Neural progenitor cell (in vitro differentiated cells): ENCODE results near the gene KLC1. TPM values are rescaled to one million over a fixed set of nuclear protein-coding genes. Genes with fewer than 3 reads are reported as not detected.

Experiments used
- DNase-seq: peaks from one replicate; pipeline ENCODE4 v3.0.0-alpha.2; 2016; ENCODE audit warnings: low spot score
- H2AFZ ChIP-seq: fragments of 200-600 bp; sonication (generic); replicated peaks from 2 replicates; pipeline ENCODE4 v1.6.1; 2016; ENCODE audit warnings: antibody characterized with exemption
- H3F3A ChIP-seq: fragments of 200-600 bp; sonication (generic); 2 replicates; pipeline ENCODE4 v1.6.1; 2016; ENCODE audit warnings: antibody characterized with exemption, low read depth
- H3K27ac ChIP-seq: fragments of 200-600 bp; sonication (generic); 2 replicates; pipeline ENCODE4 v1.5.1; 2016; ENCODE audit warnings: mild to moderate bottlenecking
- H3K27me3 ChIP-seq: fragments of 200-600 bp; sonication (generic); 2 replicates; pipeline ENCODE4 v1.6.1; 2016; ENCODE audit warnings: mild to moderate bottlenecking, moderate library complexity
- H3K36me3 ChIP-seq: fragments of 200-600 bp; sonication (generic); 2 replicates; pipeline ENCODE4 v1.5.1; 2016
- H3K4me1 ChIP-seq: fragments of 200-600 bp; sonication (generic); 2 replicates; pipeline ENCODE4 v1.6.1; 2016; ENCODE audit warnings: mixed run types
- H3K4me2 ChIP-seq: fragments of 200-600 bp; sonication (generic); 2 replicates; pipeline ENCODE4 v1.6.1; 2016
- H3K4me3 ChIP-seq: fragments of 200-600 bp; sonication (generic); 2 replicates; pipeline ENCODE4 v1.5.1; 2016
- H3K79me2 ChIP-seq: fragments of 200-600 bp; sonication (generic); 2 replicates; pipeline ENCODE4 v1.6.1; 2016; ENCODE audit warnings: low read depth
- H3K9ac ChIP-seq: fragments of 200-600 bp; sonication (generic); 2 replicates; pipeline ENCODE4 v1.6.1; 2016
- H3K9me3 ChIP-seq: fragments of 200-600 bp; sonication (generic); 2 replicates; pipeline ENCODE4 v1.5.1; 2016; ENCODE audit warnings: low read depth
- H4K20me1 ChIP-seq: fragments of 200-600 bp; sonication (generic); 2 replicates; pipeline ENCODE4 v1.6.1; 2016; ENCODE audit warnings: low read depth
- H3K27ac Mint-ChIP-seq: 3 replicates; pipeline ENCODE4 v1.8.0; 2021; ENCODE audit warnings: mixed read lengths
- H3K27me3 Mint-ChIP-seq: 2 replicates; pipeline ENCODE4 v1.8.0; 2022; ENCODE audit warnings: low read depth, mild to moderate bottlenecking, inconsistent platforms, moderate library complexity, mixed read lengths; ENCODE audit not compliant: insufficient read depth
- H3K36me3 Mint-ChIP-seq: 3 replicates; pipeline ENCODE4 v1.8.0; 2021; ENCODE audit warnings: mixed read lengths
- H3K4me1 Mint-ChIP-seq: 3 replicates; pipeline ENCODE4 v1.8.0; 2021; ENCODE audit warnings: mixed read lengths
- H3K4me3 Mint-ChIP-seq: 3 replicates; pipeline ENCODE4 v1.8.0; 2021; ENCODE audit warnings: mild to moderate bottlenecking, moderate library complexity, mixed read lengths
- H3K9me3 Mint-ChIP-seq: 3 replicates; pipeline ENCODE4 v1.8.0; 2020; ENCODE audit warnings: mixed read lengths
- CTCF ChIP-seq: fragments of 200-600 bp; sonication (generic); IDR thresholded peaks from 2 replicates; pipeline ENCODE4 v1.5.1; 2017; ENCODE audit warnings: antibody characterized with exemption, mild to moderate bottlenecking
- EZH2 ChIP-seq: fragments of 200-600 bp; sonication (generic); IDR thresholded peaks from 2 replicates; pipeline ENCODE4 v1.6.1; 2017; ENCODE audit warnings: antibody characterized with exemption, mild to moderate bottlenecking, moderate library complexity
- EZH2phosphoT487 ChIP-seq: fragments of 200-600 bp; sonication (generic); IDR thresholded peaks from 2 replicates; pipeline ENCODE4 v1.6.1; 2017; ENCODE audit warnings: antibody characterized with exemption
- total RNA-seq: library from RNA; depleted of rRNA; stranded (reverse); fragments of >200 nt; gene quantifications from 2 replicates; pipeline ENCODE4 v1.2.3, GENCODE V29; 2015; ENCODE audit warnings: low replicate concordance

KLC1 gene
- total RNA-seq, 1 donor from 2014 or later: 163 TPM

- no peak overlapping the region for H3K9ac ChIP-seq
- no peaks in the 10 kb centered on the region for H3K36me3 ChIP-seq
- H3F3A ChIP-seq: peaks cover 28% of the 10 kb centered on the region
- Mint-ChIP-seq H3K4me3 (no peak overlapping the region), H3K27me3 (peaks cover 8% of the 10 kb centered on the region), H3K9me3 (no peaks in the 10 kb centered on the region), H3K4me1 (peaks cover 33% of the 10 kb centered on the region), H3K36me3 (no peaks in the 10 kb centered on the region), H3K27ac (no peak overlapping the region)
- TF ChIP-seq EZH2phosphoT487 (no peak), CTCF (no peak)
- H3K79me2 ChIP-seq: no peaks in the 10 kb centered on the region
- peaks cover 25% of the 10 kb centered on the region for H3K4me1 ChIP-seq
- no peaks in the 10 kb centered on the region for H4K20me1 ChIP-seq
- no peaks in the 10 kb centered on the region for H3K9me3 ChIP-seq
- H3K27me3 ChIP-seq: no peaks in the 10 kb centered on the region
- no peak overlapping the region for H3K4me2 ChIP-seq
- H3K4me3 ChIP-seq: no peak overlapping the region
- H3K27ac ChIP-seq: no peak overlapping the region
- DNase-seq: no peak
- no peak overlapping the region for H2AFZ ChIP-seq
These were observed 31.2 kb upstream of the KLC1 start for GRCh38 chr14:103597623-103598377.

GRCh38 chr14:103600503-103600902 lies 28.5 kb upstream of the KLC1 start:
- Histone ChIP-seq H3K9ac (no peak overlapping the region), H3K4me3 (no peak overlapping the region), H3K27ac (no peak overlapping the region), H3K4me1 (peaks cover 3% of the 10 kb centered on the region), H3K4me2 (no peak overlapping the region), H2AFZ (no peak overlapping the region), H3K36me3 (no peaks in the 10 kb centered on the region), H3K27me3 (no peaks in the 10 kb centered on the region), H3F3A (peaks cover 1% of the 10 kb centered on the region), H3K79me2 (no peaks in the 10 kb centered on the region), H3K9me3 (no peaks in the 10 kb centered on the region), H4K20me1 (no peaks in the 10 kb centered on the region)
- Mint-ChIP-seq H3K4me1 (peaks cover 13% of the 10 kb centered on the region), H3K36me3 (no peaks in the 10 kb centered on the region), H3K4me3 (no peak overlapping the region), H3K27me3 (peaks cover 5% of the 10 kb centered on the region), H3K9me3 (no peaks in the 10 kb centered on the region), H3K27ac (no peak overlapping the region)
- no peak for DNase-seq
- TF ChIP-seq CTCF (no peak), EZH2 (no peak), EZH2phosphoT487 (no peak)

GRCh38 chr14:103604620-103605019 lies 24.4 kb upstream of the KLC1 start:
- H3K36me3 ChIP-seq: no peaks in the 10 kb centered on the region
- no peak overlapping the region for H3K9ac ChIP-seq
- no peaks in the 10 kb centered on the region for H4K20me1 ChIP-seq
- no peaks in the 10 kb centered on the region for H3K36me3 Mint-ChIP-seq
- H3K27ac ChIP-seq: no peak overlapping the region
- peaks cover 13% of the 10 kb centered on the region for H3K27me3 Mint-ChIP-seq
- DNase-seq: no peak
- peaks cover 25% of the 10 kb centered on the region for H3K27me3 ChIP-seq
- no peak overlapping the region for H3K4me3 Mint-ChIP-seq
- H3K4me2 ChIP-seq: no peak overlapping the region
- no peaks in the 10 kb centered on the region for H3K9me3 ChIP-seq
- H3K4me1 ChIP-seq: peaks cover 4% of the 10 kb centered on the region
- no peak overlapping the region for H3K4me3 ChIP-seq
- H3K27ac Mint-ChIP-seq: no peak overlapping the region
- H3F3A ChIP-seq: peaks cover 7% of the 10 kb centered on the region
- H3K79me2 ChIP-seq: no peaks in the 10 kb centered on the region
- no peak overlapping the region for H2AFZ ChIP-seq
- H3K4me1 Mint-ChIP-seq: peaks cover 14% of the 10 kb centered on the region
- peaks cover 3% of the 10 kb centered on the region for H3K9me3 Mint-ChIP-seq
- TF ChIP-seq EZH2phosphoT487 (no peak), CTCF (no peak), EZH2 (no peak)
